ENCODE measurements around the gene SIDT1. TPM values are rescaled to one million over a fixed set of nuclear protein-coding genes. Genes with fewer than 3 reads are reported as not detected.

The SIDT1 gene
- total RNA-seq, 1 experiment from 2014 or later, result 0.42 TPM

DNA sequence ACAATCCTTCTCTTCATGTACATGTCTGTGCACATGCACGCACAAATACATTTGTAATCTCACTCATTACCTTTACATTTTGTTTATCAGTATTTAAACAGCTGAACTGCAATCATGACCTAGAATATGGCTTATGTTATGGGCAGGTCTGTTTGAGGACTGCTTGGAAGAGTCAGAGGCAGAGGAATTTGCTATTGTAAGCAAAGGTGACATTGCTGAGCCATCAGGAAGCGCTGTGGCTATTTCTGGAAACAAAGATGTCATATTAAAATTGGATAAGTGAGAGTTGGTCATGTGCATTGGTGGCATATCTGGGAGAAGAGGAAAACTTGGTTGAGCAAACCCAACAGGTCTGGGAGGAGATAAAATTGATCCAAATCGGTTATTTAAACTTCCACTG lies 122.5 kb downstream of the SIDT1 start:
- Histone ChIP-seq H3K27ac (no peak overlapping the region), H3K36me3 (peaks cover 7% of the 10 kb centered on the region; the same call in 1 of the 2 replicates), H3K4me3 (no peak overlapping the region), H3K9me3 (replicated peaks) (no peaks in the 10 kb centered on the region), H3K4me1 (no peaks in the 10 kb centered on the region), H3K27me3 (no peaks in the 10 kb centered on the region)
- no peak for DNase-seq

GRCh38 chr3:113658107-113658506 lies 125.8 kb downstream of the SIDT1 start:
- Histone ChIP-seq H3K4me1 (peaks cover 15% of the 10 kb centered on the region), H3K27me3 (no peaks in the 10 kb centered on the region), H3K4me3 (no peak overlapping the region), H3K9me3 (replicated peaks) (no peaks in the 10 kb centered on the region), H3K36me3 (peaks cover 7% of the 10 kb centered on the region; the same call in 1 of the 2 replicates), H3K27ac (no peak overlapping the region)
- DNase-seq, result no peak

DNA sequence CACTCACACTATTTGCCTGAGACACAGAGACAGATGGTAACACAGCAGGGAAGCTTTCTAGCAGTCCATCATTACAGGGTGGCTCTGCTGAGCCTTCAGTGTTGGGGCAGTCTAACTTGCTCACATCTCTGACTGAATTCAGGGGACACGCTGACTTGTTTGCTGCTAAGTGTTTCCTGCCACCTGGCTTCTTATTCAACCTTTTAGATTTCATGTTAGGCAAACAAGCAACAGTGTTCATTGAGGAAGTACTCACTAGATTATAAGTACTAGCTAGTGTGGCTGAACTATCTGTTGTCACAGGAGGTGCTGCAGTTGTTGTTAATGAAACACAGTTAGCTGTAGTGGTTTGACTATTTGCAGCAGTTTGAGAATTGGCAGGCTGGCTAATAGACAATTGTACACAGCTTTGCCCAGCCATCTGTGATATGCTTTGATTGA lies 126.8 kb downstream of the SIDT1 start:
- DNase-seq, result no peak
- Histone ChIP-seq H3K4me3 (no peak overlapping the region), H3K27ac (no peak overlapping the region), H3K9me3 (replicated peaks) (no peaks in the 10 kb centered on the region), H3K36me3 (peaks cover 7% of the 10 kb centered on the region; the same call in 1 of the 2 replicates), H3K27me3 (no peaks in the 10 kb centered on the region), H3K4me1 (peaks cover 15% of the 10 kb centered on the region)

- DNase-seq, result no peak
- no peaks in the 10 kb centered on the region for H3K9me3 ChIP-seq (replicated peaks)
- H3K4me1 ChIP-seq, result peaks cover 15% of the 10 kb centered on the region
- peaks cover 7% of the 10 kb centered on the region; the same call in 1 of the 2 replicates for H3K36me3 ChIP-seq
- no peak overlapping the region for H3K27ac ChIP-seq
- no peaks in the 10 kb centered on the region for H3K27me3 ChIP-seq
- H3K4me3 ChIP-seq, result no peak overlapping the region
Observed at GRCh38 chr3:113659996-113660395, 127.6 kb downstream of the SIDT1 start.

GRCh38 chr3:113660458-113660857 lies 128.1 kb downstream of the SIDT1 start:
- Histone ChIP-seq H3K9me3 (replicated peaks) (no peaks in the 10 kb centered on the region), H3K4me3 (no peak overlapping the region), H3K27me3 (no peaks in the 10 kb centered on the region), H3K36me3 (peaks cover 7% of the 10 kb centered on the region; the same call in 1 of the 2 replicates), H3K27ac (peak overlapping the region; percentile 59), H3K4me1 (peaks cover 15% of the 10 kb centered on the region)
- DNase-seq, result no peak

DNA sequence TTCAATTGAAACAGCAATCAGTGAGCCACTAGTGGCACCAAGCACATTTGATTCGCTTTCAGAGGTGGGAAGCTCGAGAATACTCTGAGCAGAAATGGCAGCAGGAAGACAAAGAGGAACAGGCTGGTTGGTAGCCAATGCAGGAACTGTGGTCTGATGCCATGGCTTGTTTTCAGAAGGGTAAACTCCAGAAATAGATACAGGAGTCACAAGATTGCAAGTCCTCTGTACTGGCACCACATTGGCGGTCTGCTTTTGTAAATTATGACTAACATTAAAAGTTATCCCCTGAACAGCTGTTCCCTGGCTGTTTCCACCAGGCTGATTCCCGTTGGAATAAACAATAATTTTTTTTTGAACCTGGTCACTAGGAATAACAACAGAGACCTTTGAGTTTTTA lies 128.5 kb downstream of the SIDT1 start:
- no peaks in the 10 kb centered on the region for H3K9me3 ChIP-seq (replicated peaks)
- H3K4me1 ChIP-seq, result peaks cover 15% of the 10 kb centered on the region
- H3K27ac ChIP-seq, result peak overlapping the region; percentile 59
- H3K27me3 ChIP-seq, result no peaks in the 10 kb centered on the region
- H3K36me3 ChIP-seq, result peaks cover 7% of the 10 kb centered on the region; the same call in 1 of the 2 replicates
- peak; percentile 67 to 75 for DNase-seq
- no peak overlapping the region for H3K4me3 ChIP-seq

DNA sequence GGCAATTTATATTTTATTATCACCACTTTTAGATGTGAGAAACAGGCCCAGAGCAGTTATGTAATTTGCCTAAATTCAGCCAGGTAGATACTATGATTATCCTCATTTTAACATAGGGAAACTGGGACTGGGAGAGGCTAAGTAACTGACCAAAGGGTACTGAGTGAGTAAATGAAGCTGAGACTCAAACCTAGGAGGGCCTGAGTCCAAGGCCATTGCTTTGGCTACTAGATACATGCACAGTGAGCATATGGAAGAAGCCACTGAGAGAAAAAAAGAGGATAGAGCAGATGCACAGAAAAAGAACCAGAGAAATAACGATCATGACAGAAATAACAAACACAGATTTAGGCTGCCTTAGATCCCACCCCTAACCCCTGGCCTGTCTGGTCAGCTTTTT lies 130.5 kb downstream of the SIDT1 start:
- Histone ChIP-seq H3K4me1 (peaks cover 25% of the 10 kb centered on the region), H3K4me3 (no peak overlapping the region), H3K27me3 (no peaks in the 10 kb centered on the region), H3K9me3 (replicated peaks) (no peaks in the 10 kb centered on the region), H3K27ac (no peak overlapping the region), H3K36me3 (peaks cover 7% of the 10 kb centered on the region; the same call in 1 of the 2 replicates)
- DNase-seq, result no peak

- no peak overlapping the region for H3K27ac ChIP-seq
- H3K36me3 ChIP-seq, result peaks cover 7% of the 10 kb centered on the region; the same call in 1 of the 2 replicates
- no peaks in the 10 kb centered on the region for H3K9me3 ChIP-seq (replicated peaks)
- peaks cover 30% of the 10 kb centered on the region for H3K4me1 ChIP-seq
- H3K4me3 ChIP-seq, result no peak overlapping the region
- no peak for DNase-seq
- no peaks in the 10 kb centered on the region for H3K27me3 ChIP-seq
Observed at GRCh38 chr3:113663324-113663750, 131.0 kb downstream of the SIDT1 start.

DNA sequence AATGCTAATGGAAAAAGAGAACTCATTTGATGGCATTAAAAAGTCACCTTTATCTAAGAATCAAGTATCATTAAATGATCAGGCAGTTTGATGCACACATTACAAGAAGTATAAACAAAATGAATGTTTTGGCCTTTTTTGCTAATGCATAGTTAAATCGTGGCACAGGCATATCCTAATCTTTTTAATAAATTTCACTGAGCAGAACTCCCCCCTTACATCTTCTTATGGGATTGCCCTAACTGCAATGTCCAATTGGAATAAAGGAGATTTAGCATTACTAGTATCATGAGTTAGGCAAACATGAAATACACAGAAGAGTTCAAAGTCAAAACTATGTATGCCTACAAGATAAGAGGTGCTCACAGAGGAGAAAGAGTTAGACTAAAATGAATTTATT lies 131.4 kb downstream of the SIDT1 start:
- Histone ChIP-seq H3K4me3 (no peak overlapping the region), H3K4me1 (peaks cover 34% of the 10 kb centered on the region), H3K36me3 (peaks cover 7% of the 10 kb centered on the region; the same call in 1 of the 2 replicates), H3K27me3 (no peaks in the 10 kb centered on the region), H3K9me3 (replicated peaks) (no peaks in the 10 kb centered on the region), H3K27ac (no peak overlapping the region)
- no peak for DNase-seq

- no peak for DNase-seq
- Histone ChIP-seq H3K27me3 (no peaks in the 10 kb centered on the region), H3K4me3 (no peak overlapping the region), H3K27ac (no peak overlapping the region), H3K4me1 (peaks cover 36% of the 10 kb centered on the region), H3K36me3 (peaks cover 3% of the 10 kb centered on the region), H3K9me3 (replicated peaks) (no peaks in the 10 kb centered on the region)
Observed at GRCh38 chr3:113664523-113665094, 132.3 kb downstream of the SIDT1 start.

DNA sequence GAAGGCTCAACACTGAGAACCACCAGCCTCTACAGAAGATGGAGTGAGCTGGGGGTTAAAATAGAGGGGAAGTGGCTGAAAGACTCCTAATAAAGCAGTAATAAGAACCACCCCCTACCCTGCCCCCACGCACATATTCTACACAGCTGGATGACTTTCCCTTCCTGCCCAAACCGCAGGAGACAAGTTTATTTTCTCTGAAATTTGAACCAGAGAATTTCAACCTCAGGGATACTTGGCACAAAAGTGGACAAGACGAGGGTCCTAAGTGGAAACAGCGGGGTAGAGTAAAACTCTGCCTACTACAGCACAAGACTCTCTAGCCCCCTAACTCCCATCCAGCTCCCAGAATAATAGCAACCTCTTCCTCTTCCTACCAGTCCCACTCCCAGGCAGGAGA lies 135.7 kb downstream of the SIDT1 start:
- H3K36me3 ChIP-seq, result peaks cover 2% of the 10 kb centered on the region; the same call in 1 of the 2 replicates
- H3K9me3 ChIP-seq (replicated peaks), result no peaks in the 10 kb centered on the region
- H3K4me1 ChIP-seq, result peaks cover 21% of the 10 kb centered on the region
- no peak overlapping the region for H3K27ac ChIP-seq
- H3K4me3 ChIP-seq, result no peak overlapping the region
- DNase-seq, result peak; percentile 71 to 83
- no peaks in the 10 kb centered on the region for H3K27me3 ChIP-seq

GRCh38 chr3:113673593-113673992 lies 141.2 kb downstream of the SIDT1 start:
- no peak overlapping the region for H3K4me3 ChIP-seq
- no peaks in the 10 kb centered on the region for H3K9me3 ChIP-seq (replicated peaks)
- no peak overlapping the region for H3K27ac ChIP-seq
- no peak for DNase-seq
- peaks cover 9% of the 10 kb centered on the region; the same call in 1 of the 2 replicates for H3K36me3 ChIP-seq
- peaks cover 4% of the 10 kb centered on the region for H3K4me1 ChIP-seq
- no peaks in the 10 kb centered on the region for H3K27me3 ChIP-seq

DNA sequence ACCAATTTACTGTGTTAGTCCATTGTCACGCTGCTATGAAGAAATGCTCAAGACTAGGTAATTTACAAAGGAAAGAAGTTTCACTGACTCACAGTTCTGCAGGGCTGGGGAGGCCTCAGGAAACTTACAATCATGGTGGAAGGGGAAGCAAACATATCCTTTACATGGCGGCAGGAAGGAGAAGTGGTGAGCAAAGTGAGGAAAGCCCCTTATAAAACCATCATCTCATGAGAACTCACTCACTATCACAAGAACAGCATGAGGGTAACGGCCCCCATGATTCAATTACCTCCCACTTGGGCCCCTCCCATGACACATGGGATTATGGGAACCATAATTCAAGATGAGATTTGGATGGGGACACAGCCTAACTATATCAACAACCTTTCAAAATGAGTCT lies 143.9 kb downstream of the SIDT1 start:
- Histone ChIP-seq H3K4me3 (no peak overlapping the region), H3K9me3 (replicated peaks) (no peaks in the 10 kb centered on the region), H3K27me3 (no peaks in the 10 kb centered on the region), H3K4me1 (no peaks in the 10 kb centered on the region), H3K36me3 (0 out of 2 replicates have a peak, but pooled peaks cover 7% of the 10 kb centered on the region), H3K27ac (no peak overlapping the region)
- DNase-seq, result no peak

- DNase-seq, result no peak
- Histone ChIP-seq H3K4me3 (no peak overlapping the region), H3K27ac (no peak overlapping the region), H3K9me3 (replicated peaks) (no peaks in the 10 kb centered on the region), H3K4me1 (no peaks in the 10 kb centered on the region), H3K27me3 (no peaks in the 10 kb centered on the region), H3K36me3 (0 out of 2 replicates have a peak, but pooled peaks cover 7% of the 10 kb centered on the region)
Observed at GRCh38 chr3:113677737-113678136, 145.4 kb downstream of the SIDT1 start.

DNA sequence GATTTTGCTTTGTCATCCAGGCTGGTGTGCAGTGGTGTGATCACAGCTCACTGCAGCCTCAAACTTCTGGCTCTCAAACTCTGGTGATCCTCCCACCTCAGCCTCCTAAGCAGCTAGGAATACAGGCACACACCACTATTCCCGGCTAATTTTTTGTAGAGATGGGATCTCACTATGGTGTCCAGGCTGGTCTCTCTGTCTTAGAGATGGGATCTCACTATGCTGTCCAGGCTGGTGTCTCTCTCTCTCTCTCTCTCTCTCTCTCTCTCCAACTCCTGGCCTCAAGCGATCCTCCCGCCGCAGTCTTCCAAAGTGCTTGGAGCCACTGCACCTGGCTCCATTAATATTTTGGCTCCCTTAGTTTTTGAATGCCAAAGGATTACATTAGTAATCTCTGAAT lies 146.4 kb downstream of the SIDT1 start:
- no peak for DNase-seq
- Histone ChIP-seq H3K27ac (no peak overlapping the region), H3K4me1 (no peaks in the 10 kb centered on the region), H3K9me3 (replicated peaks) (no peaks in the 10 kb centered on the region), H3K27me3 (no peaks in the 10 kb centered on the region), H3K36me3 (0 out of 2 replicates have a peak, but pooled peaks cover 7% of the 10 kb centered on the region), H3K4me3 (no peak overlapping the region)
